ENCODE data around the gene PHACTR3.

PHACTR3 gene

DNA sequence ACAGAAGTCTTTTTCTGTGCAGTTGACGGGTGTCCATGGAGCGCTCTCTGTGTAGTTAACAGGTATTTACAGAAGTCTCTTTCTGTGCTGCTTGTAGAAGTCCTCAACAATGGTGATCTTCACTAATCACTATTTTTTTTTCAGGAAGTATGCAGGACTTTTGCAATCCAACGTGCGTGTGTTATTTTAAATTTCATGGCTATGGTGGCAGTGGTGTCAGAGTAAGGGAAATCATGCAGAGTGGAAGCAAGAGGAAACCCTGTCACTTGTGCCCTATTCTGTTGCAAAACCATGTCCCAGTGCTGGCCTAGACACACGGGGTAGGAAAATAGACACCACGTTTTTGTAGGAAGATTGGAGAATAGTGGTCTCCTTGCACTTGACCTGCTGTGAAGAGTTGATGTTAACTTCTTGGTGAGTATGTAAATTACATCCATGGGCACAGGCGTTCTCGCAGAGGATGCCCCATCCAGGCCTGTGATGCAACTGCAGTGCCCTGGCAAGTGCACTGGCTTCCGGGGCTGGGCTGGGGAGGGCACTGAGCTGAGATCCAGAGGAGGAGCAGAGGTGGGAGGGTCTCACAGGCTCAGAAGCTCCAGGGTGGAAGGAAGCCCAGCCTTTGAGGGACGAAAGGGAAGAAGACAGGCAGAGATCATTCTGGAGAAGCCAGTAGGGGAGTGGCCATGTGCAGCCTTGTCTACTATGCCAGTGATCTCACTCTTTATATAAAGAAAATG, 182.6 kb downstream of the PHACTR3 start:
- TF ChIP-seq, protein P1, sequence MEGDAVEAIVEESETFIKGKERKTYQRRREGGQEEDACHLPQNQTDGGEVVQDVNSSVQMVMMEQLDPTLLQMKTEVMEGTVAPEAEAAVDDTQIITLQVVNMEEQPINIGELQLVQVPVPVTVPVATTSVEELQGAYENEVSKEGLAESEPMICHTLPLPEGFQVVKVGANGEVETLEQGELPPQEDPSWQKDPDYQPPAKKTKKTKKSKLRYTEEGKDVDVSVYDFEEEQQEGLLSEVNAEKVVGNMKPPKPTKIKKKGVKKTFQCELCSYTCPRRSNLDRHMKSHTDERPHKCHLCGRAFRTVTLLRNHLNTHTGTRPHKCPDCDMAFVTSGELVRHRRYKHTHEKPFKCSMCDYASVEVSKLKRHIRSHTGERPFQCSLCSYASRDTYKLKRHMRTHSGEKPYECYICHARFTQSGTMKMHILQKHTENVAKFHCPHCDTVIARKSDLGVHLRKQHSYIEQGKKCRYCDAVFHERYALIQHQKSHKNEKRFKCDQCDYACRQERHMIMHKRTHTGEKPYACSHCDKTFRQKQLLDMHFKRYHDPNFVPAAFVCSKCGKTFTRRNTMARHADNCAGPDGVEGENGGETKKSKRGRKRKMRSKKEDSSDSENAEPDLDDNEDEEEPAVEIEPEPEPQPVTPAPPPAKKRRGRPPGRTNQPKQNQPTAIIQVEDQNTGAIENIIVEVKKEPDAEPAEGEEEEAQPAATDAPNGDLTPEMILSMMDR (IDR thresholded peaks at IDR 0.05; ENCODE audit: extremely low read depth, insufficient read depth, missing control alignments): no peak
- no peak for DNase-seq (ENCODE audit: low spot score)
- in situ Hi-C loops (cut with MboI; ENCODE audit: low pct_unique_long_range_greater_than_20kb, low sequenced_read_pairs, unreplicated experiment): no loop called here

DNA sequence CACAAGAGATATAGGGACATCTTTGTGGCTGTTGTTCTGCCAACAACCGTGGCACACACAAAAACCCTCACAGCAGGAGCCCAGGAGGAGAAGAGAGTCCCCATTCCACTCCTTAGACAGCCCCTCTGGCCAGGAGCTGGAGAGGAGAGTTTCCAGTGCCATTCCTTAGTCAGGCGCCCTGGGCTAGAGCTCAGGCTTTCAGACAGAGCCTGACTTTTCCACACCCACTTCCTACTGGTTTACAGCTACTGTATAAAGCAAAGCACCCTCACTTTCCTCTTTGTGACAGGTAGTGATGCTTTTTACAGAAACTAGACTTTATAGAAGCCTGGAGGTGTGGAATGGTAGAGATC, 183.2 kb downstream of the PHACTR3 start:
- in situ Hi-C loops (cut with MboI; ENCODE audit: low pct_unique_long_range_greater_than_20kb, low sequenced_read_pairs, unreplicated experiment): no loop called here
- DNase-seq (ENCODE audit: low spot score): no peak
- TF ChIP-seq, protein P1 (IDR thresholded peaks at IDR 0.05; ENCODE audit: extremely low read depth, insufficient read depth, missing control alignments): no peak

DNA sequence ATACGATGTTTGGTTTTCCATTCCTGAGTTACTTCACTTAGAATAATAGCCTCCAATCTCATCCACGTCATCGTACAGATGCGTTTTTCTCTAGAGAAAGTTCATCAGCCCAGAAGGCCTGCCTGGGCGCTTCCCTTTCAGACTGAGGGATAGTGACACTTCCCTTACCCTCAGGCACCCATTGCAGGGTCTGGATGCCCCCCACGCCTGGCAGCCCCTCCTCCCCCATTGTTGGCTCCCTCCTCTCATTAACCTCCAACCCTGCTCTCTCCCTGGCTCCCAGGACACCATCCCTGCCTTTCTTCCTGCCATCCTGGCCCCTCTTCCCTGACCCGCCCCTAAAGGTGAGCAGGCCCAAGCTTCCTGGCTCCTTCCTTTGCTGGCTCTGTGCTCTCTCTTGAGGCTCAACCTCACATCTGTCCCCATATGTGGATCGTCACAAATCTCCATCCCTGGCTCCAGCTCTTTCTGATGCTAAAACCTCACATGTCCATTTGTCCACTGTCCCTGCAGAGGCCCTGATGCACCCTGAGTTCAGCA, 183.9 kb downstream of the PHACTR3 start:
- TF ChIP-seq, protein P1 (IDR thresholded peaks at IDR 0.05; ENCODE audit: extremely low read depth, insufficient read depth, missing control alignments): no peak
- in situ Hi-C loops (cut with MboI; ENCODE audit: low pct_unique_long_range_greater_than_20kb, low sequenced_read_pairs, unreplicated experiment): no loop called here
- no peak for DNase-seq (ENCODE audit: low spot score)

DNA sequence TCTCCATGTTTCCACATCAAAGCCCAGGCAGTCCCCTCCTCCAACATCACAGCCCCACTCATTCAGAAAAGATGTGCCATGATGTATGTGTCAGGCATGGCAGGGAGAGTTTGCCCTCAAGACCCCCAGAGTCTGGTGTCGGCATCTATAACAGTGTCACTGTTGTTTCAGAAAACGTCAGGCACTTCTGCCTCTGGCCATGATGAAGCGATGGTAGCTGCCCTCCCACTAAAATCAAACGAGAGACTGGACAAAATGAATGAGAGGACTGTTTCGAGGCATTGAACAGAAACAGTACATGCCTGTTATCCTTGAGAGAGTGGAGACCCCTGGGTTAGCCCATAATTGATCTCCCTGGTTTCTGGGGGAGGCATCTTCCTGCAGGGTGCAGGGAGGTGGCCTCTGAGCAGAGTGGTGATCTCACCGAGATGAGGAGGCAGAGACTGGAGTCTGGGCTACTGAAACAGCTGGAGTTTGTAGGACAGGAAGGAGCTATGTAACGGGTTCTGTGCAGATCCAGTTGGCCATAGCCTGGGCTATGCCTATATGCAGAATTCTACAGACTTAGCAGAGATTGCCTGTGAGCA, 184.6 kb downstream of the PHACTR3 start:
- in situ Hi-C loops (cut with MboI; ENCODE audit: low pct_unique_long_range_greater_than_20kb, low sequenced_read_pairs, unreplicated experiment): no loop called here
- TF ChIP-seq, protein P1 (IDR thresholded peaks at IDR 0.05; ENCODE audit: extremely low read depth, insufficient read depth, missing control alignments): no peak
- no peak for DNase-seq (ENCODE audit: low spot score)

DNA sequence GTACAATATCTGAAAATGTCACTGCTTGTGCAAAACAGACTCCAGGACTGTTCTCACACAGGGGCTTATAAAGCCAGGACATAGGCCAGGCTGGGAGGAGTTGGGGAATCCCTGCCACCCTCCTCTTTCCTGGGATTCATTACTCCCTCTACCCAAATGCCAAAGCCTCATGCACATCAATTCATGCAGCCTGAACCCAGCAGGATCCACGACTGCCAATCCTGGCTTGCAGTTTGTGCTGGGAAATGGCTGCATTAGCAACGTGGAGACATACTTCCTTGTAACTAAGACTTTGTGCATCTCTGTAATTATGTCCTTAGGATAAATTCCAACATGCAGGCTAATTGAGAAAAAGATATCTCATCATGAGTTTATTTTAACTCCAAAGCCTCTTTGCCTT, 185.3 kb downstream of the PHACTR3 start:
- TF ChIP-seq, protein P1 (IDR thresholded peaks at IDR 0.05; ENCODE audit: extremely low read depth, insufficient read depth, missing control alignments): no peak
- in situ Hi-C loops (cut with MboI; ENCODE audit: low pct_unique_long_range_greater_than_20kb, low sequenced_read_pairs, unreplicated experiment): no loop called here
- DNase-seq (ENCODE audit: low spot score): no peak

DNA sequence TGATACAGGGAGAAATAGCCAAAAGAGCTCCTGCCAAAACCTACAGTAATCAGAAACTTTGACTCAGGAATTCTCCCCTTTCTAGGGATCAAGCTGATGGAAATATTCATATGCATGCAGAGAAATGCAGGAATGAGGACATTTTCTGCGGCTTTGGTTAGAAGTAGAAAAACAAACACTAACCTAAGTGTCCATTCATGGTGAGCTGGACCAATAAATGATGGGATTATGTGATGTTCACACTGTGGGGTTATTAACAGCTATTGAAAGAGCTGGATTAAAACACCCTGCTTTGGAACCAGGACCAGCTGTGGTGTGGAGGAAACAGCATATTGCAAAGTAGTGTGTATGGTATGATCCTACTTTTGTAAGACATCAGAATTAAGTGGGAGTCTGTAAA, 186.0 kb downstream of the PHACTR3 start:
- in situ Hi-C loops (cut with MboI; ENCODE audit: low pct_unique_long_range_greater_than_20kb, low sequenced_read_pairs, unreplicated experiment): no loop called here
- no peak for DNase-seq (ENCODE audit: low spot score)
- TF ChIP-seq, protein P1 (IDR thresholded peaks at IDR 0.05; ENCODE audit: extremely low read depth, insufficient read depth, missing control alignments): no peak

All from GM13977 (cell line).